Mucosa of descending colon (tissue), 3 donors: Measurements from ENCODE around the gene HEPACAM. TPM values are rescaled to one million over a fixed set of nuclear protein-coding genes. Genes with fewer than 3 reads are reported as not detected.
A peak's percentile ranks its signal among the peaks of the same experiment; 100 is the strongest.

ENCODE experiments used
- ATAC-seq: fragments of 200-7000 bp; cut with Tn5 transposase; one replicate; pipeline ENCODE4 v1.9.1; 2020; ENCODE audit warnings: mild to moderate bottlenecking, moderate library complexity
- DNase-seq, 3 donors: peaks; one replicate each; pipeline ENCODE4 v3.0.0-alpha.2; 2020
- H3K36me3 ChIP-seq: fragments of 200-600 bp; one replicate; pipeline ENCODE4 v1.8.0; 2021; ENCODE audit warnings: low read depth, mild to moderate bottlenecking
- H3K4me1 ChIP-seq: fragments of 200-600 bp; one replicate; pipeline ENCODE4 v1.8.0; 2021; ENCODE audit warnings: low read depth, mild to moderate bottlenecking
- H3K4me3 ChIP-seq: fragments of 200-600 bp; one replicate; pipeline ENCODE4 v1.8.0; 2021; ENCODE audit warnings: mild to moderate bottlenecking
- H3K9me3 ChIP-seq: fragments of 200-600 bp; one replicate; pipeline ENCODE4 v1.8.0; 2021; ENCODE audit warnings: mild to moderate bottlenecking
- intact Hi-C, 2 donors: fragments of 100-400 bp; cut with DNase I in 1 of 2; cut with micrococcal nuclease in 1 of 2; formaldehyde crosslinking; loops; one replicate each; pipeline versions ENCODE4 v1.11.0 to v1.11.1; 2022; cut with DNase I, micrococcal nuclease
- total RNA-seq, 3 donors: library from RNA; stranded (reverse); fragmentation: NEBNext Ultra II Directional in 2 of 3; extraction: Animal tissue kit (Norgen Biotek cat#: 25700) in 2 of 3; gene quantifications; one replicate each; pipeline versions ENCODE4 v1.2.1 to v1.2.4, GENCODE V29; 2021 to 2023
- TF ChIP-seq, protein P1 (sequence below): fragments of 200-600 bp; IDR thresholded peaks from one replicate; pipeline ENCODE4 v1.8.0; 2022; ENCODE audit warnings: antibody characterized with exemption, mild to moderate bottlenecking
- donor health status: DM: no; HTN: no; CAD: no; lungs with moderate emphysema.
- donor health status: DM: no; HTN: no; CAD: no.
- donor health status: DM: no; HTN: yes; CAD: no.

Gene HEPACAM
- total RNA-seq, 3 donors from 2014 or later: 0.57 TPM; not detected in 2

DNA sequence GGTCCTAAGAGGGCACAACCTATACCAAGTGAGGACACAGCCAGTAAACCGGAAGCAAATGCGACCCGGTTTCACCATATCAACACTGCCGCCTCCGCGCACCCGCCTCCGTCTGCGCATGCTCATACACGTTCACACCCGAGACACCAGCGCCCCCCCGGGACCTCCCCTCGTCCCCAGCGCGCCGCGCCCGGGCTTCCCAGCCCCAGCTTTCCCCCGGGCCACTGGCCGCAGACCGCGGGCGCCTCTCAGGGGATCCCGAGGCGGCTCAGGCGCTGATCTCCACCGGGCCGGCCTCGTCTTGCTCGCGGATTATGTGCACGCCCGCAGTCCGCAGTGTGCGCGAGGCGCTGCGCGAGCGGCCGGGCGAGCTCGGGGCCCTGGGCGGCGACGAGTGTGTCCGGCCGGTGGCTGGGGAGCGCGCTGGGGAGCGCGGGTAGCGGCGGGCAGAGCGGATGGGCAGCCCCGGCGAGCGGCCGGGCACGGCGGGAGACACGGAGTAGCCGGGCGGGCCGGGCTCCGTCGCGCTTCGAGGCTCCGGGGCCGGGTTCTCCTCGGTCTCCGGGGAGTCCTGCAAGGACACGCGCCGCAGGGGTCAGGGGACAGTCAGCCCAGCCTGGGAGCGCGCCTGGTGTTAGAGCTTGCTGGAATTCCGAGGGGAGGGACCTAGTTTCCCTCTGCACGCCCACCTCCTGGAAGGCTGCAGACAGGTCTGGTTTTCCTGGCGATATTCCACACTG lies 14.8 kb downstream of the HEPACAM start:
- intact Hi-C loops: no loop called here
- peak; percentile 54 for ATAC-seq
- H3K4me1 ChIP-seq: no peaks in the 10 kb centered on the region
- H3K36me3 ChIP-seq: no peaks in the 10 kb centered on the region
- H3K9me3 ChIP-seq: no peaks in the 10 kb centered on the region
- TF ChIP-seq, protein P1, sequence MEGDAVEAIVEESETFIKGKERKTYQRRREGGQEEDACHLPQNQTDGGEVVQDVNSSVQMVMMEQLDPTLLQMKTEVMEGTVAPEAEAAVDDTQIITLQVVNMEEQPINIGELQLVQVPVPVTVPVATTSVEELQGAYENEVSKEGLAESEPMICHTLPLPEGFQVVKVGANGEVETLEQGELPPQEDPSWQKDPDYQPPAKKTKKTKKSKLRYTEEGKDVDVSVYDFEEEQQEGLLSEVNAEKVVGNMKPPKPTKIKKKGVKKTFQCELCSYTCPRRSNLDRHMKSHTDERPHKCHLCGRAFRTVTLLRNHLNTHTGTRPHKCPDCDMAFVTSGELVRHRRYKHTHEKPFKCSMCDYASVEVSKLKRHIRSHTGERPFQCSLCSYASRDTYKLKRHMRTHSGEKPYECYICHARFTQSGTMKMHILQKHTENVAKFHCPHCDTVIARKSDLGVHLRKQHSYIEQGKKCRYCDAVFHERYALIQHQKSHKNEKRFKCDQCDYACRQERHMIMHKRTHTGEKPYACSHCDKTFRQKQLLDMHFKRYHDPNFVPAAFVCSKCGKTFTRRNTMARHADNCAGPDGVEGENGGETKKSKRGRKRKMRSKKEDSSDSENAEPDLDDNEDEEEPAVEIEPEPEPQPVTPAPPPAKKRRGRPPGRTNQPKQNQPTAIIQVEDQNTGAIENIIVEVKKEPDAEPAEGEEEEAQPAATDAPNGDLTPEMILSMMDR: no peak
- peak; percentile 47 to 66 (median 59) for DNase-seq
- H3K4me3 ChIP-seq: no peak overlapping the region

GRCh38 chr11:124920356-124920755 lies 15.5 kb downstream of the HEPACAM start:
- Histone ChIP-seq H3K4me3 (no peak overlapping the region), H3K9me3 (no peaks in the 10 kb centered on the region), H3K4me1 (no peaks in the 10 kb centered on the region), H3K36me3 (no peaks in the 10 kb centered on the region)
- intact Hi-C loops: no loop called here
- no peak for DNase-seq
- no peak for ATAC-seq
- TF ChIP-seq, protein P1: no peak

DNA sequence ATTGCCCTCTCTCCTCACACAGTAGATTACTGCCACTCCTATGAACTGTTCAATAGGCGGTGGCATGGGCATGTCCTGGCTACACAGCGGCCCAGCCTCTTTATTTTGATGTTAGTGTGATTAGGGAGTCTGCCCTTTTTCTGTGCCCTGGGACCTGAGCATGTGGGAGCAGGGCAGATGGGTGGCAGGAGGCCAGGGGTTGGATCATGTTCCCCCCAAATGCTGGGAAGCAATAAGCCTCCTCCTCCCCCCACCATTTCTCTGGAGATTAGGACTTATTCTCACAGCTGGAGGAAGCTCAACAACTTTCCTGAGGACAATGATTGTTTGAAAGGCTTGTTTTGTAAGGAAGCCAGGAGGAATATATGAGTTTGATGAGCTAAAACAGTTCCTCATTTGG lies 15.9 kb downstream of the HEPACAM start:
- intact Hi-C loops: no loop called here
- no peak overlapping the region for H3K4me3 ChIP-seq
- TF ChIP-seq, protein P1: no peak
- H3K9me3 ChIP-seq: no peaks in the 10 kb centered on the region
- ATAC-seq: no peak
- no peaks in the 10 kb centered on the region for H3K4me1 ChIP-seq
- no peak for DNase-seq
- H3K36me3 ChIP-seq: no peaks in the 10 kb centered on the region

GRCh38 chr11:124918950-124919349 lies 16.9 kb downstream of the HEPACAM start, which contains the start of gene HEPN1:
Gene HEPN1 (plus strand): TSS chr11:124919250.
- DNase-seq (no peak), ATAC-seq (no peak)
- intact Hi-C loops: no loop called here
- TF ChIP-seq, protein P1: no peak
- Histone ChIP-seq H3K36me3 (no peaks in the 10 kb centered on the region), H3K9me3 (no peaks in the 10 kb centered on the region), H3K4me1 (no peaks in the 10 kb centered on the region), H3K4me3 (no peak within 1 kb of the TSS)

- no peaks in the 10 kb centered on the region for H3K9me3 ChIP-seq
- no peaks in the 10 kb centered on the region for H3K36me3 ChIP-seq
- H3K4me1 ChIP-seq: no peaks in the 10 kb centered on the region
- no peak for ATAC-seq
- TF ChIP-seq, protein P1: no peak
- intact Hi-C loops: no loop called here
- DNase-seq: no peak
- H3K4me3 ChIP-seq: no peak overlapping the region
These were observed 18.7 kb downstream of the HEPACAM start for GRCh38 chr11:124917115-124917637.
